ENCODE measurements around the gene ANKS1B. TPM values are rescaled to one million over a fixed set of nuclear protein-coding genes. Genes with fewer than 3 reads are reported as not detected.

Gene ANKS1B
- total RNA-seq, 1 donor = not detected

GRCh38 chr12:98812225-98812624 lies 1172.5 kb downstream of the ANKS1B start:
- no peak for DNase-seq (ENCODE audit: low read depth in 2 of 3, low spot score in 2 of 3)

- DNase-seq (ENCODE audit: low read depth in 2 of 3, low spot score in 2 of 3) = no peak
These were observed 1176.4 kb downstream of the ANKS1B start for GRCh38 chr12:98808243-98808875.

GRCh38 chr12:98807187-98807586 lies 1177.5 kb downstream of the ANKS1B start:
- DNase-seq (ENCODE audit: low read depth in 2 of 3, low spot score in 2 of 3) = no peak

- DNase-seq (ENCODE audit: low read depth in 2 of 3, low spot score in 2 of 3) = no peak
These were observed 1181.1 kb downstream of the ANKS1B start for GRCh38 chr12:98803468-98804209.

GRCh38 chr12:98799822-98800221 lies 1184.9 kb downstream of the ANKS1B start:
- DNase-seq (ENCODE audit: low read depth in 2 of 3, low spot score in 2 of 3) = no peak

GRCh38 chr12:98799146-98799810 lies 1185.5 kb downstream of the ANKS1B start:
- DNase-seq (ENCODE audit: low read depth in 2 of 3, low spot score in 2 of 3) = no peak

GRCh38 chr12:98797200-98797599 lies 1187.5 kb downstream of the ANKS1B start:
- no peak for DNase-seq (ENCODE audit: low read depth in 2 of 3, low spot score in 2 of 3)

- no peak for DNase-seq (ENCODE audit: low read depth in 2 of 3, low spot score in 2 of 3)
These were observed 1188.0 kb downstream of the ANKS1B start for GRCh38 chr12:98796745-98797144.

- no peak for DNase-seq (ENCODE audit: low read depth in 2 of 3, low spot score in 2 of 3)
These were observed 1191.6 kb downstream of the ANKS1B start for GRCh38 chr12:98793121-98793520.

GRCh38 chr12:98791406-98791805 lies 1193.3 kb downstream of the ANKS1B start:
- DNase-seq (ENCODE audit: low read depth in 2 of 3, low spot score in 2 of 3) = no peak

GRCh38 chr12:98788396-98788795 lies 1196.3 kb downstream of the ANKS1B start:
- no peak for DNase-seq (ENCODE audit: low read depth in 2 of 3, low spot score in 2 of 3)

- no peak for DNase-seq (ENCODE audit: low read depth in 2 of 3, low spot score in 2 of 3)
These were observed 1198.1 kb downstream of the ANKS1B start for GRCh38 chr12:98786653-98787052.

- DNase-seq (ENCODE audit: low read depth in 2 of 3, low spot score in 2 of 3) = no peak
These were observed 1201.3 kb downstream of the ANKS1B start for GRCh38 chr12:98783420-98783819.

GRCh38 chr12:98780261-98780660 lies 1204.5 kb downstream of the ANKS1B start:
- no peak for DNase-seq (ENCODE audit: low read depth in 2 of 3, low spot score in 2 of 3)

GRCh38 chr12:98772818-98773217 lies 1211.9 kb downstream of the ANKS1B start:
- DNase-seq (ENCODE audit: low read depth in 2 of 3, low spot score in 2 of 3) = no peak

- no peak for DNase-seq (ENCODE audit: low read depth in 2 of 3, low spot score in 2 of 3)
These were observed 1212.7 kb downstream of the ANKS1B start for GRCh38 chr12:98771811-98772752.

GRCh38 chr12:98770230-98770629 lies 1214.5 kb downstream of the ANKS1B start:
- no peak for DNase-seq (ENCODE audit: low read depth in 2 of 3, low spot score in 2 of 3)

- no peak for DNase-seq (ENCODE audit: low read depth in 2 of 3, low spot score in 2 of 3)
These were observed 1215.7 kb downstream of the ANKS1B start for GRCh38 chr12:98769068-98769467.

- no peak for DNase-seq (ENCODE audit: low read depth in 2 of 3, low spot score in 2 of 3)
These were observed 1217.5 kb downstream of the ANKS1B start for GRCh38 chr12:98767248-98767647.

GRCh38 chr12:98763656-98764055 lies 1221.1 kb downstream of the ANKS1B start:
- no peak for DNase-seq (ENCODE audit: low read depth in 2 of 3, low spot score in 2 of 3)

- no peak for DNase-seq (ENCODE audit: low read depth in 2 of 3, low spot score in 2 of 3)
These were observed 1226.4 kb downstream of the ANKS1B start for GRCh38 chr12:98758331-98758730.
